Muscle layer of duodenum (tissue), 2 donors: ENCODE results near the gene GALR2.
"Not testable (repeated sequence)": the region's sequence is repeated elsewhere in the genome, so short reads cannot be mapped to it uniquely, and the experiment has no call there.

Source experiments
- H3K27ac ChIP-seq: one replicate; pipeline ENCODE4 v1.7.0; 2013; ENCODE audit warnings: mild to moderate bottlenecking, low read length
- H3K27me3 ChIP-seq: one replicate; pipeline ENCODE4 v1.7.0; 2013; ENCODE audit warnings: low read depth, mild to moderate bottlenecking, control low read depth, low read length
- H3K36me3 ChIP-seq, 2 donors: one replicate each; pipeline ENCODE4 v1.7.0; 2013; ENCODE audit warnings: low read length in 2 of 2, control low read depth in 1 of 2, mild to moderate bottlenecking in 1 of 2; ENCODE audit not compliant: insufficient read depth in 2 of 2, control insufficient read depth in 1 of 2
- H3K4me1 ChIP-seq, 2 donors: one replicate each; pipeline ENCODE4 v1.7.0; 2013; ENCODE audit warnings: low read length in 2 of 2, mild to moderate bottlenecking in 2 of 2, control low read depth in 1 of 2, moderate library complexity in 1 of 2; ENCODE audit not compliant: insufficient read depth in 2 of 2, control insufficient read depth in 1 of 2
- H3K4me3 ChIP-seq, 2 donors: one replicate each; pipeline ENCODE4 v1.7.0; 2013; ENCODE audit warnings: low read length in 2 of 2, low read depth in 1 of 2, mild to moderate bottlenecking in 1 of 2
- H3K9me3 ChIP-seq, 2 donors: one replicate each; pipeline ENCODE4 v1.7.0; 2013; ENCODE audit warnings: low read length in 2 of 2, control low read depth in 1 of 2, mild to moderate bottlenecking in 1 of 2; ENCODE audit not compliant: control insufficient read depth in 1 of 2
- donor health status: healthy.

GALR2 gene

GRCh38 chr17:76038050-76038449 lies 36.5 kb upstream of the GALR2 start:
- Histone ChIP-seq H3K27ac (peak overlapping the region; percentile 65), H3K4me3 (no peak overlapping the region), H3K36me3 (peaks cover 43 to 44% of the 10 kb centered on the region in 2 donors)

GRCh38 chr17:76039121-76039520 lies 35.5 kb upstream of the GALR2 start:
- Histone ChIP-seq H3K4me1 (peaks cover 4 to 30% of the 10 kb centered on the region in 2 donors), H3K27me3 (no peaks in the 10 kb centered on the region), H3K27ac (peak overlapping the region; percentile 64), H3K9me3 (no peaks in the 10 kb centered on the region), H3K36me3 (peaks cover 54% of the 10 kb centered on the region in 2 donors), H3K4me3 (no peak overlapping the region)

More at GRCh38 chr17:76038050-76038449, 36.5 kb upstream of the GALR2 start:
- Histone ChIP-seq H3K4me1 (peaks cover 4 to 40% of the 10 kb centered on the region in 2 donors), H3K27me3 (no peaks in the 10 kb centered on the region), H3K9me3 (no peaks in the 10 kb centered on the region)

- Histone ChIP-seq H3K4me1 (peaks cover 4 to 21% of the 10 kb centered on the region in 2 donors), H3K4me3 (no peak overlapping the region), H3K27ac (no peak overlapping the region), H3K36me3 (peaks cover 63 to 65% of the 10 kb centered on the region in 2 donors), H3K27me3 (no peaks in the 10 kb centered on the region), H3K9me3 (no peaks in the 10 kb centered on the region)
Observed at GRCh38 chr17:76040376-76040775, 34.2 kb upstream of the GALR2 start.

GRCh38 chr17:76042868-76043267 lies 31.7 kb upstream of the GALR2 start:
- H3K27ac ChIP-seq, H3K9me3 ChIP-seq, H3K4me1 ChIP-seq, H3K4me3 ChIP-seq, H3K27me3 ChIP-seq: not testable (repeated sequence)
- H3K36me3 ChIP-seq, result peaks cover 81 to 88% of the 10 kb centered on the region in 2 donors

- not testable (repeated sequence) for H3K4me3 ChIP-seq, H3K27ac ChIP-seq, H3K9me3 ChIP-seq, H3K27me3 ChIP-seq
- H3K36me3 ChIP-seq, result peaks cover 82 to 93% of the 10 kb centered on the region in 2 donors
- peaks cover 3 to 23% of the 10 kb centered on the region in 2 donors for H3K4me1 ChIP-seq
Observed at GRCh38 chr17:76044475-76045007, 30.0 kb upstream of the GALR2 start.

- peaks cover 81 to 87% of the 10 kb centered on the region in 2 donors for H3K36me3 ChIP-seq
- H3K9me3 ChIP-seq, result no peaks in the 10 kb centered on the region
- H3K27me3 ChIP-seq, result no peaks in the 10 kb centered on the region
- H3K4me3 ChIP-seq, result no peak overlapping the region
- H3K27ac ChIP-seq, result no peak overlapping the region
- H3K4me1 ChIP-seq, result peaks cover 0 to 14% of the 10 kb centered on the region in 2 donors
Observed at GRCh38 chr17:76046064-76046463, 28.5 kb upstream of the GALR2 start.

- no peak overlapping the region for H3K27ac ChIP-seq
- peaks cover 67 to 68% of the 10 kb centered on the region in 2 donors for H3K36me3 ChIP-seq
- no peaks in the 10 kb centered on the region for H3K27me3 ChIP-seq
- no peak overlapping the region for H3K4me3 ChIP-seq
- H3K4me1 ChIP-seq, result peaks cover 0 to 14% of the 10 kb centered on the region in 2 donors
- H3K9me3 ChIP-seq, result no peaks in the 10 kb centered on the region
Observed at GRCh38 chr17:76048025-76048605, 26.5 kb upstream of the GALR2 start.

GRCh38 chr17:76048711-76049110 lies 25.9 kb upstream of the GALR2 start:
- Histone ChIP-seq H3K9me3 (no peaks in the 10 kb centered on the region), H3K36me3 (peaks cover 67% of the 10 kb centered on the region in 2 donors), H3K27me3 (no peaks in the 10 kb centered on the region), H3K27ac (no peak overlapping the region), H3K4me1 (peaks cover 0 to 14% of the 10 kb centered on the region in 2 donors), H3K4me3 (no peak overlapping the region)

GRCh38 chr17:76049239-76049638 lies 25.3 kb upstream of the GALR2 start:
- Histone ChIP-seq H3K27me3 (no peaks in the 10 kb centered on the region), H3K36me3 (peaks cover 62 to 67% of the 10 kb centered on the region in 2 donors), H3K27ac (no peak overlapping the region), H3K9me3 (no peaks in the 10 kb centered on the region), H3K4me1 (peaks cover 0 to 14% of the 10 kb centered on the region in 2 donors), H3K4me3 (no peak overlapping the region)

GRCh38 chr17:76049836-76050537 lies 24.6 kb upstream of the GALR2 start:
- Histone ChIP-seq H3K4me3 (no peak overlapping the region), H3K9me3 (no peaks in the 10 kb centered on the region), H3K4me1 (peaks cover 0 to 14% of the 10 kb centered on the region in 2 donors), H3K27ac (no peak overlapping the region), H3K36me3 (peaks cover 58 to 61% of the 10 kb centered on the region in 2 donors), H3K27me3 (no peaks in the 10 kb centered on the region)

- H3K4me1 ChIP-seq, result peaks cover 0 to 14% of the 10 kb centered on the region in 2 donors
- no peak overlapping the region for H3K4me3 ChIP-seq
- H3K27ac ChIP-seq, result no peak overlapping the region
- peaks cover 50 to 53% of the 10 kb centered on the region in 2 donors for H3K36me3 ChIP-seq
- no peaks in the 10 kb centered on the region for H3K9me3 ChIP-seq
- no peaks in the 10 kb centered on the region for H3K27me3 ChIP-seq
Observed at GRCh38 chr17:76050538-76051467, 23.8 kb upstream of the GALR2 start.
